ENCODE results near the gene SYTL4. TPM values are rescaled to one million over a fixed set of nuclear protein-coding genes. Genes with fewer than 3 reads are reported as not detected.
A peak's percentile ranks its signal among the peaks of the same experiment; 100 is the strongest.

Gene SYTL4
- total and polyA plus RNA-seq, 8 donors, result 8.8 to 14.9 (median 11.6) TPM

DNA sequence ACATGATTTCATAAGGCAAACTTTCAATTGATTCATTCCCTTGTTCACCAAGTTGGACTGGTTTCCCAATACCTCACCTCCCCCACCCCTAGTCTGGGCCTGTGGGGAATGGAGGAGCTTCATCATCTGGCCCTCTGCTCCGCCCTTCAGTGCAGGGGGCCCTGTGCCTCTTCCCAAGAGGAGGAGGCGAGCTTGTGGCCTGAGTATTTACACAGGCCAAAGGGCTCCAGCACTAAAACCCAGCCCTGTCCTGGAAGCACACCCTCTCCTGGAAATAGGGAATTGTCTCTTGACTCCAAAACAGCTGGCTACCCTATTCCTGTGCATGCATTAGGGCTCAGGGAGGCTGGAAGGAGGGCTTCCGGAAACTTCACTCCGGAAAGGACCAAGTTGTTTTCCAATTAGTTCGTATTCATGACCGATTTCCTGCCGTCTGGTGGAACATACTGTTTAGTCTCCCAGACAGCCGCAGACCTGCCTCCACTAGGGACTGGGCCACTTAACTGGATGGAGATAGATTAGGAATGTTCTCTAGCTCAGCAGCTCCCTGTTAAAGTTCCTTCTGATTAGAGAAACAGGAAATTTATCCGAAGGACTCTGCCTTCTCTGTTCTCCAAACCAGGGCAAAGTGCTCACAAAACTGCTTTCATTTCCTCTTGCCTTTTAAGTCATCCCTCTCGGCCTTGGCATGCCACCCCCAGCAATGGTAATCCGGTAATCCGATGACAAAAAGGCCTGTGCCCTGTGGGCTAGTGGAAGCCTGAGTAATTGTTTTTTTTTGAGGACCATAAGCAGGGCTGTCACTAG lies 82.2 kb downstream of the SYTL4 start:
- Histone ChIP-seq H3K9me3 (no peaks in the 10 kb centered on the region), H3K27me3 (no peaks in the 10 kb centered on the region), H3K4me3 (no peak overlapping the region), H3K27ac (peak overlapping the region; percentile 53 to 71), H3K36me3 (no peaks in the 10 kb centered on the region), H3K4me1 (no peaks in the 10 kb centered on the region)
- TF ChIP-seq, protein P1, sequence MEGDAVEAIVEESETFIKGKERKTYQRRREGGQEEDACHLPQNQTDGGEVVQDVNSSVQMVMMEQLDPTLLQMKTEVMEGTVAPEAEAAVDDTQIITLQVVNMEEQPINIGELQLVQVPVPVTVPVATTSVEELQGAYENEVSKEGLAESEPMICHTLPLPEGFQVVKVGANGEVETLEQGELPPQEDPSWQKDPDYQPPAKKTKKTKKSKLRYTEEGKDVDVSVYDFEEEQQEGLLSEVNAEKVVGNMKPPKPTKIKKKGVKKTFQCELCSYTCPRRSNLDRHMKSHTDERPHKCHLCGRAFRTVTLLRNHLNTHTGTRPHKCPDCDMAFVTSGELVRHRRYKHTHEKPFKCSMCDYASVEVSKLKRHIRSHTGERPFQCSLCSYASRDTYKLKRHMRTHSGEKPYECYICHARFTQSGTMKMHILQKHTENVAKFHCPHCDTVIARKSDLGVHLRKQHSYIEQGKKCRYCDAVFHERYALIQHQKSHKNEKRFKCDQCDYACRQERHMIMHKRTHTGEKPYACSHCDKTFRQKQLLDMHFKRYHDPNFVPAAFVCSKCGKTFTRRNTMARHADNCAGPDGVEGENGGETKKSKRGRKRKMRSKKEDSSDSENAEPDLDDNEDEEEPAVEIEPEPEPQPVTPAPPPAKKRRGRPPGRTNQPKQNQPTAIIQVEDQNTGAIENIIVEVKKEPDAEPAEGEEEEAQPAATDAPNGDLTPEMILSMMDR (IDR thresholded peaks at IDR 0.05), result no peak
- ATAC-seq, result peak; percentile 80
- intact Hi-C loops (cut with DNase I), result no loop called here
- DNase-seq, result peak in 3 of 4 donors; percentile 48 to 77 (median 61)

DNA sequence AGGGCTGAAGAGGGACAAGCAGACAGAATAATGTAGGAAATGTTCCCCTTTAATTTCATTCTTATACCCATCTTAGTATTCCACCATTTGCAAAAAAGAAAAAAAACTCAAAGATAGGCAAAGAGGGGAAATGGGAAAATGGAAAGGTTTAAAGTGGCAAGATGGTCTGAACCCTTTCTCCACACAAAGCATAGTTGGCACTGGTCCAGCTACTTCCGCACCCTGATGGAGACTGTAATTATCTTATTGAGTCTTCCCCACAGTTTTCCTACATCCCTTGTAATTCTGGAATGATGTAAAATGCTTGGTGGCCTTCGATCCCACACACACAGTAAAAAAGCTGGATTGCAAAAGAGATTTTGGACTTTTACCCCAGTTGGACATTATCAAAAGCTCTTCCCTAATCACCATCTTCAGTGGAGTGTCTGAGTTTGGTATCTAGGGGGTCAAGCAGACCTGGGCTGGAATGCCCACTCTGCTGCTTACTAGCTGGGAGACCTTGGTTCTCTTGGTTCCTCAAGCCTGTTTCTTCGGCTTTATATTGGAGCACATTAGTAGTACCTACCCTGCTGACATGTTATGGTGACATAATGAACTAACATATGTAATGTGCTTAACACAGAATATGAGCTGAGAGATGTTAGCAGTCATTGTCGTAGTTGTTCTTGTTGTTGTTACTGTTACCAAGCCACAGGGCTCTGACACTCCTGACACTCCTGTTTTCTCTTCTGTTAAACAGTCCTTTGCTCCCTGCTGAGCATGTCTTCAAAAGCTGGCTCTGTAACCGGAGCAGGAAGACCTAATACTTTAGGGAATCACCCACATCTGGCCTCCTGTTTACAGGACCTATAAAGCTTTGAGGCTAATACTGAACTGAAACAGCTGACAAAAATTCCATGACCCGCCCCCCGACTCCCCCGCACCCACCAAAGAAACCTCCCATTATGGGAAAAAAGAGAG lies 83.2 kb downstream of the SYTL4 start:
- Histone ChIP-seq H3K27me3 (no peaks in the 10 kb centered on the region), H3K36me3 (no peaks in the 10 kb centered on the region), H3K4me3 (no peak overlapping the region), H3K9me3 (no peaks in the 10 kb centered on the region), H3K27ac (peak overlapping the region in 1 of 2 donors; percentile 71), H3K4me1 (no peaks in the 10 kb centered on the region)
- ATAC-seq (peak; percentile 24), DNase-seq (no peak)
- TF ChIP-seq, protein P1 (IDR thresholded peaks at IDR 0.05), result no peak
- intact Hi-C loops (cut with DNase I), result no loop called here

- H3K9me3 ChIP-seq, result no peaks in the 10 kb centered on the region
- peak overlapping the region in 1 of 2 donors; percentile 15 for H3K27ac ChIP-seq
- no peaks in the 10 kb centered on the region for H3K4me1 ChIP-seq
- H3K4me3 ChIP-seq, result no peak overlapping the region
- intact Hi-C loops (cut with DNase I), result no loop called here
- ATAC-seq (no peak), DNase-seq (no peak)
- no peaks in the 10 kb centered on the region for H3K27me3 ChIP-seq
- no peaks in the 10 kb centered on the region for H3K36me3 ChIP-seq
- TF ChIP-seq, protein P1 (IDR thresholded peaks at IDR 0.05), result no peak
Observed at GRCh38 chrX:100647739-100648138, 84.2 kb downstream of the SYTL4 start.

DNA sequence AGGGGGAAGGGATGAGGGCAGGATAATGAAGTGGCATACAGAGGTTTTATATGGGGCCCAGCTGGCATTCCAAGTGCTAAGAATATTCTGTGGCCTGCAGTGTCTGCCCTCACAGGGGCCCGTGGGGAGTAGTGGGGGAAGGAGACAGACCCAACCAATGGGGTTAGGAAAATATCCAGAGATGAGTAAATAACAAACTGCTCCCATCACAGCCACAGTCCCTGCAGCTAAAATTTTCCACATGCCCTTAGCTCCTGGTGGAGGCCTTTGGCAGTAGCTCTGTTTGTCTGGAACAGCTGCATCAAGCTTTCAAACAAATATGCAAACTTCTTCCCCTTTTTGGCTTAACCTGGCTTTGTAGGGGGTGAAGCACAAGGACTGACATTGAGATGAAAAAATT lies 84.8 kb downstream of the SYTL4 start:
- H3K9me3 ChIP-seq, result no peaks in the 10 kb centered on the region
- intact Hi-C loops (cut with DNase I), result no loop called here
- TF ChIP-seq, protein P1 (IDR thresholded peaks at IDR 0.05), result no peak
- DNase-seq (peak in 2 of 4 donors; percentile 40 to 64), ATAC-seq (no peak)
- no peaks in the 10 kb centered on the region for H3K4me1 ChIP-seq
- H3K4me3 ChIP-seq, result no peak overlapping the region
- H3K27ac ChIP-seq, result peak overlapping the region in 1 of 2 donors; percentile 15
- no peaks in the 10 kb centered on the region for H3K36me3 ChIP-seq
- H3K27me3 ChIP-seq, result no peaks in the 10 kb centered on the region

DNA sequence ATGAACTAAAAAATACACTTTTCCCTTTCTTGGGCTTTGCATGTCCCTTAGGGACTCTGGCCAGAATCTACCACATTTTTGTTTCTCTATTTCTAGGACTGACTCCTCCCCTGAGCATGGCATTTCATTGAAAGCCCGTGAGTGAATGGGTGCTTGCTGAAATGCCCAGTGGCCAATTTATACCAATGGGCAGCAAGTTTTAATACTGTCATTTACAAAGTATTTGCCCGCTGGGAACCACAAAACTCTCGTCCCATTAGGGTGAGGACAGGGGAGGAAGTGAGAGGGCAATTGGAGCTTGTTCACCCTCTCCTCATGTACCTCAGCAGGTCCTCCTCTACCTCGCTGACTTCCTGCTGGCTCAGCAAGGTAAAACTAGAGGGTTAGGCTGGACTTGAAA lies 86.8 kb downstream of the SYTL4 start:
- intact Hi-C loops (cut with DNase I), result no loop called here
- Histone ChIP-seq H3K27ac (peak overlapping the region in 1 of 2 donors; percentile 61), H3K36me3 (no peaks in the 10 kb centered on the region), H3K4me1 (no peaks in the 10 kb centered on the region), H3K9me3 (no peaks in the 10 kb centered on the region), H3K4me3 (peak overlapping the region in 1 of 2 donors; percentile 1), H3K27me3 (no peaks in the 10 kb centered on the region)
- TF ChIP-seq, protein P1 (IDR thresholded peaks at IDR 0.05), result no peak
- DNase-seq (no peak), ATAC-seq (no peak)
